ENCODE data around the gene STX17.

The STX17 gene

DNA sequence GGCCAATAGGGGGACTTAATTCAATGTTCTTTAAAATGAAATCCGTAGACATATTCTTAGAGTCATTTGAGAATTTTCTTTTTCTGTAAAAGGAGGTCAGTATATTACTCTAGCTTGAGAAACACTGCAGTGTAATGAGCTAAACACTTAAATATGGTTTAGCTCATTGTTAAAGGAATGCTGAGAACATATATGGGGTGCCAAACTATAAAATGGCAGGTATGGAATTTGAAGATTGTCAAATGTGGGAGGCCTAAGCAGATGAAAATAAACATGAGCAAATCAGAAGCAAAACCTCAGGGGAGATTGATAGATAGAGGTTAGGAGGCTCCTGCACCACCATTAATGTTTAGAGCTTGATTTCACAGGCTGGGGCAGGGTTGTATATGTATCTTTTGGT is 57.9 kb downstream of the STX17 start:
- peaks cover 19 to 34% of the 10 kb centered on the region in 2 donors for H3K36me3 ChIP-seq (ENCODE audit: control insufficient read depth in 2 of 2, insufficient read depth in 2 of 2, low read length in 2 of 2)
- no peak overlapping the region for H3K27ac ChIP-seq (ENCODE audit: low read depth in 2 of 2, low read length in 2 of 2)
- H3K9me3 ChIP-seq (ENCODE audit: control insufficient read depth in 2 of 2, low read length in 2 of 2) = no peaks in the 10 kb centered on the region
- no peaks in the 10 kb centered on the region for H3K27me3 ChIP-seq (ENCODE audit: control insufficient read depth in 2 of 2, insufficient read depth in 2 of 2, low read length in 2 of 2)
- H3K9ac ChIP-seq (ENCODE audit: low read depth in 1 of 2, low read length in 2 of 2) = no peak overlapping the region
- H3K4me1 ChIP-seq (ENCODE audit: control insufficient read depth in 2 of 2, insufficient read depth in 2 of 2, low read length in 2 of 2) = no peaks in the 10 kb centered on the region
- H3K4me3 ChIP-seq (ENCODE audit: low read length in 2 of 2) = no peak overlapping the region

DNA sequence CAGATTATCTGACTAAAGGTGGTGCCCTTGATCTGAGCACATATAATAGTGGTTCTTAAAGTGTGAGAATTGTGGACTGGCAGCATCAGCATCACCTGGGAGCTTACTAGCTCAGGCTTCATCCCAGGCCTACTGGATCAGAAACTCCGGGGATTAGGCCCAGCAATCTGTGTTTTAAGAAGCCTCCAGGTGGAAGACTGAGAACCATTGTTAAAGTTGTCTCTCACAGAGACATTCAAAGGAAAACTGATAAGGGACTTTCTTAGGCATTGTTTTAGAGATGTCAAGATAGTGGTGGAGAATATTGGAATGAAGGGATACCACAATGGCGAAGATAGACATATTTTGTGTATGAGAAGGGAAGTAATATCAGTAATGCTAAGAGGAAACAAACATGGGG is 59.5 kb downstream of the STX17 start:
- Histone ChIP-seq H3K36me3 (ENCODE audit: control insufficient read depth in 2 of 2, insufficient read depth in 2 of 2, low read length in 2 of 2) (peaks cover 22 to 33% of the 10 kb centered on the region in 2 donors), H3K27me3 (ENCODE audit: control insufficient read depth in 2 of 2, insufficient read depth in 2 of 2, low read length in 2 of 2) (no peaks in the 10 kb centered on the region), H3K9ac (ENCODE audit: low read depth in 1 of 2, low read length in 2 of 2) (no peak overlapping the region), H3K4me1 (ENCODE audit: control insufficient read depth in 2 of 2, insufficient read depth in 2 of 2, low read length in 2 of 2) (no peaks in the 10 kb centered on the region), H3K4me3 (ENCODE audit: low read length in 2 of 2) (no peak overlapping the region), H3K9me3 (ENCODE audit: control insufficient read depth in 2 of 2, low read length in 2 of 2) (no peaks in the 10 kb centered on the region), H3K27ac (ENCODE audit: low read depth in 2 of 2, low read length in 2 of 2) (no peak overlapping the region)

DNA sequence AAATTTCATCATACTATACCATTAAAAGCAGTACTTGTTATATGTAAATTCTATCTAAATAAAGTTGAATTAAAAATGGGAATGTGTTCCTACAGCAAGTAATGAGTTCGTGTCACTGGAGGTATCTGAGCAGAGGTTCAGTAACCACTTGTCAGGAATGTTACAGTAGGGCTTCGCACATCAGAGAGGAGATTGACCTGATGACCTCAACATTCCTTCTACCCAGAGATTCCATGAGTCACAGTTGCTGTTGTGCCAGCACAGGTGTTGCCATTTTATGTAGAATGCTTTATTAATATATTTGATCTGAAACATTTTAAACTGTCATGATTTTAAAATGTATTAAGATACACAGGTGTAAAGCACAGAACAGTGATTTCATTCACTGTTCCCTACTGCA is 60.3 kb downstream of the STX17 start:
- Histone ChIP-seq H3K4me3 (ENCODE audit: low read length in 2 of 2) (no peak overlapping the region), H3K36me3 (ENCODE audit: control insufficient read depth in 2 of 2, insufficient read depth in 2 of 2, low read length in 2 of 2) (peaks cover 20 to 27% of the 10 kb centered on the region in 2 donors), H3K27ac (ENCODE audit: low read depth in 2 of 2, low read length in 2 of 2) (no peak overlapping the region), H3K4me1 (ENCODE audit: control insufficient read depth in 2 of 2, insufficient read depth in 2 of 2, low read length in 2 of 2) (no peaks in the 10 kb centered on the region), H3K9me3 (ENCODE audit: control insufficient read depth in 2 of 2, low read length in 2 of 2) (no peaks in the 10 kb centered on the region), H3K27me3 (ENCODE audit: control insufficient read depth in 2 of 2, insufficient read depth in 2 of 2, low read length in 2 of 2) (no peaks in the 10 kb centered on the region), H3K9ac (ENCODE audit: low read depth in 1 of 2, low read length in 2 of 2) (no peak overlapping the region)

DNA sequence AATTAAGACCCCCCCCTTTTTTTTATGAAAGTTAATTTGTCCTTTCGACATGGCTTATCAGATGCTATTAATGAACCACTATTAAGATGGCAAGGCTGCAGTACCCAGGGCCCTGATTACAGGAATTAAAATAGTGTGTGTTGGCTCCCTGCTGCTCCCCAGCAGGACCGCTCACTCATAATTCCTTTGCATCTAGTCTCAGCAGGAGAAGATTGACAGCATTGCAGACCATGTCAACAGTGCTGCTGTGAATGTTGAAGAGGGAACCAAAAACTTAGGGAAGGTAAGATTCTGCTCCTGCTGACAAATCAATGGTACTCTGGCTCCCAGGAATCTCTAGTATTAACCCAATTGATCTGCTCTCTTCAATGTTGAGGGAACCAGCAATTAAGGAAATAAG is 61.0 kb downstream of the STX17 start:
- Histone ChIP-seq H3K4me1 (ENCODE audit: control insufficient read depth in 2 of 2, insufficient read depth in 2 of 2, low read length in 2 of 2) (no peaks in the 10 kb centered on the region), H3K27me3 (ENCODE audit: control insufficient read depth in 2 of 2, insufficient read depth in 2 of 2, low read length in 2 of 2) (no peaks in the 10 kb centered on the region), H3K9me3 (ENCODE audit: control insufficient read depth in 2 of 2, low read length in 2 of 2) (no peaks in the 10 kb centered on the region), H3K9ac (ENCODE audit: low read depth in 1 of 2, low read length in 2 of 2) (no peak overlapping the region), H3K4me3 (ENCODE audit: low read length in 2 of 2) (no peak overlapping the region), H3K27ac (ENCODE audit: low read depth in 2 of 2, low read length in 2 of 2) (no peak overlapping the region), H3K36me3 (ENCODE audit: control insufficient read depth in 2 of 2, insufficient read depth in 2 of 2, low read length in 2 of 2) (peaks cover 20 to 23% of the 10 kb centered on the region in 2 donors)

DNA sequence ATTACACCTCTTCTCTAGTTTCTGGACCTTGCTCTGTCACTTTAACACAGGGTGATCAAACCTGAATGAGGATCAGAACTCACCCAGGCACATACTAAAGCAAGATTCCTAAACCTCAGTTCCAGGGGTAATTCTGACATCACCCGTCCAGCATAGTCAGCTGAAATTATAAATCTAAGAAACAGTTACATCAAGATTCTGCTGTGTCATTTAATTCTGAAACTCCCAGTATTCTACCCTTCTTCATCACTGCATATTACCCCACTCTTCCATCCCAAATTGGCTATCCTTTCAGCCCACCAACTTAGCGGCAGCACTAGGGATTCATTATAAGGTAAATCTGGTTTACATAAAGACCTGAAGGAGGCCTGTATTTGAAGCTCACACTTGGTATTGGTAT is 64.0 kb downstream of the STX17 start:
- H3K27ac ChIP-seq (ENCODE audit: low read depth in 2 of 2, low read length in 2 of 2) = no peak overlapping the region
- H3K9me3 ChIP-seq (ENCODE audit: control insufficient read depth in 2 of 2, low read length in 2 of 2) = no peaks in the 10 kb centered on the region
- H3K9ac ChIP-seq (ENCODE audit: low read depth in 1 of 2, low read length in 2 of 2) = no peak overlapping the region
- H3K27me3 ChIP-seq (ENCODE audit: control insufficient read depth in 2 of 2, insufficient read depth in 2 of 2, low read length in 2 of 2) = no peaks in the 10 kb centered on the region
- H3K4me1 ChIP-seq (ENCODE audit: control insufficient read depth in 2 of 2, insufficient read depth in 2 of 2, low read length in 2 of 2) = no peaks in the 10 kb centered on the region
- H3K36me3 ChIP-seq (ENCODE audit: control insufficient read depth in 2 of 2, insufficient read depth in 2 of 2, low read length in 2 of 2) = peaks cover 20 to 22% of the 10 kb centered on the region in 2 donors
- no peak overlapping the region for H3K4me3 ChIP-seq (ENCODE audit: low read length in 2 of 2)

DNA sequence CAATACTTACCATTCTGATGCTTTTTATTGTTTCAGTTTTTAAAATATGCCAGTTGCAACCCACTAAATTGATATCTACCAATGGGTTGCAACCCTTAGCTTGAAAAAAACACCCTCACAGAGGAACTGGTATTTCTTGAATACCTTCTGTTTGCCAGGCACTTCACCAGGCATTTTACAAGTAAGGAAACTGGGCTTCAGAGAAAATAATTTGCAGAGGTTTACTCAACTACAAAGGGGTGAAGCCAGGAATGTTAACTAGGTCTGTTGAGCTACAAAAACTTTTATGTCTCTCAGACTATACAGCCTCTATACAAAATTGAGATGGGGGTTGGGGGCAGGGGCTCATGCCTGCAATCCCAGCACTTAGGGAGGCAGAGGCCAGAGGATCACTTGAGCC is 65.0 kb downstream of the STX17 start:
- H3K9me3 ChIP-seq (ENCODE audit: control insufficient read depth in 2 of 2, low read length in 2 of 2) = no peaks in the 10 kb centered on the region
- H3K27ac ChIP-seq (ENCODE audit: low read depth in 2 of 2, low read length in 2 of 2) = no peak overlapping the region
- H3K4me3 ChIP-seq (ENCODE audit: low read length in 2 of 2) = no peak overlapping the region
- H3K4me1 ChIP-seq (ENCODE audit: control insufficient read depth in 2 of 2, insufficient read depth in 2 of 2, low read length in 2 of 2) = no peaks in the 10 kb centered on the region
- peaks cover 19 to 22% of the 10 kb centered on the region in 2 donors for H3K36me3 ChIP-seq (ENCODE audit: control insufficient read depth in 2 of 2, insufficient read depth in 2 of 2, low read length in 2 of 2)
- H3K27me3 ChIP-seq (ENCODE audit: control insufficient read depth in 2 of 2, insufficient read depth in 2 of 2, low read length in 2 of 2) = no peaks in the 10 kb centered on the region
- H3K9ac ChIP-seq (ENCODE audit: low read depth in 1 of 2, low read length in 2 of 2) = no peak overlapping the region

GRCh38 chr9:99973455-99973854 is 67.0 kb downstream of the STX17 start:
- H3K9ac ChIP-seq (ENCODE audit: low read depth in 1 of 2, low read length in 2 of 2) = no peak overlapping the region
- H3K4me3 ChIP-seq (ENCODE audit: low read length in 2 of 2) = no peak overlapping the region
- H3K4me1 ChIP-seq (ENCODE audit: control insufficient read depth in 2 of 2, insufficient read depth in 2 of 2, low read length in 2 of 2) = no peaks in the 10 kb centered on the region
- H3K36me3 ChIP-seq (ENCODE audit: control insufficient read depth in 2 of 2, insufficient read depth in 2 of 2, low read length in 2 of 2) = peaks cover 11 to 14% of the 10 kb centered on the region in 2 donors
- H3K9me3 ChIP-seq (ENCODE audit: control insufficient read depth in 2 of 2, low read length in 2 of 2) = no peaks in the 10 kb centered on the region
- no peak overlapping the region for H3K27ac ChIP-seq (ENCODE audit: low read depth in 2 of 2, low read length in 2 of 2)
- no peaks in the 10 kb centered on the region for H3K27me3 ChIP-seq (ENCODE audit: control insufficient read depth in 2 of 2, insufficient read depth in 2 of 2, low read length in 2 of 2)

DNA sequence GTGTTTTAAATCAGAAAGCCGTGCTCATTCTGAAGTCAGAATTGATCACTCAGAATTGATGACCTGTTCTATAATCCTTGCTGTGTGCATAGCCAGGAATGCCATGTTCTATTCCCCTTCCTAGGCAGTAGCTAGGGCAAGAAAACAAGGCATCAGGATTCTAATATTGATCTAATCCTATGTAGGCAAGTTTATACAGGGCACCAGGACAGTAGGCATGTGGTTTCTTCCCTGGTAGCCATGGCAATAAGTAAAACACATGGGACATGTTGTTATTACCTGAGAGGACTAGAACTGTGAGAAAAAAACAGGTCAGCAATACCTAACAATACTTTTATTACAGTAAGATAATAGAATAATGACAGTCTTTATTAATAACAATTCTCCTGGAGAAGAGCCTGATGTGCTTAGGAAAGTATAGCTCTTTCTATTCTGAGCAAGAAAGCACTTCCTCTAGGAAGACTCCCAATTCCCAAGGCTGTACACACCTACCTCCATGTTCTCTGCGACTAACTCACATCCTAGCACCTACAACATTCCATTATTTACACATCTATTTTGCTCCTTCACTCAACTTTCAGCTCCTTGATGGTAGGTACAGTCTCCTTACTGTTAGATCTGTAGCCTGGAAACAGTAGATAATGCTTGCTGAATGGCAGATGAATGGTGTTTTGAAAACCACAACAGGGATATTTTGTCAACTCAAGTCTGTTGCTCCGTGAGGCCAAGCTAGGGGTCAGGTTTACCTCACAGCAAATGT is 70.8 kb downstream of the STX17 start:
- Histone ChIP-seq H3K36me3 (ENCODE audit: control insufficient read depth in 2 of 2, insufficient read depth in 2 of 2, low read length in 2 of 2) (peaks cover 2 to 6% of the 10 kb centered on the region in 2 donors), H3K27me3 (ENCODE audit: control insufficient read depth in 2 of 2, insufficient read depth in 2 of 2, low read length in 2 of 2) (no peaks in the 10 kb centered on the region), H3K9me3 (ENCODE audit: control insufficient read depth in 2 of 2, low read length in 2 of 2) (no peaks in the 10 kb centered on the region), H3K9ac (ENCODE audit: low read depth in 1 of 2, low read length in 2 of 2) (no peak overlapping the region), H3K4me1 (ENCODE audit: control insufficient read depth in 2 of 2, insufficient read depth in 2 of 2, low read length in 2 of 2) (no peaks in the 10 kb centered on the region), H3K4me3 (ENCODE audit: low read length in 2 of 2) (no peak overlapping the region), H3K27ac (ENCODE audit: low read depth in 2 of 2, low read length in 2 of 2) (no peak overlapping the region)

DNA sequence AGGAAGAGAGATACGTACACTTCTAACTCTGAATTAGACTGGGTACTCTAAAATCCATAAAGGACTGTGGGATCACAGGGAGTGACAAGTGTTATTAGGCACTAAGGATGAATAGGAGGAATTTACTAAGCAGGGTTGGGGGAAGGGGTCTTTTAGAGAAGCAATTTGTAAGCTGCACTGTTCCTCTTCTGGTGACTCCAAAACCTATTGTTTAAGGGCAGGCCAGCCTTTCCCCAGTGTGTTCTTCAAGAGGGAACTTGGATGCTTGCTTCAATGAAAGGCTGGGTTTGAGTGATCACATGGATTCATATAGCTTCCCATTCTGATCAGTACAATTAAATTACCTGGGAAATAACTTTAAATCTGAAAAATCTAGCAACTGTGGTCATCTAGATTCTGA is 71.8 kb downstream of the STX17 start:
- Histone ChIP-seq H3K4me1 (ENCODE audit: control insufficient read depth in 2 of 2, insufficient read depth in 2 of 2, low read length in 2 of 2) (no peaks in the 10 kb centered on the region), H3K36me3 (ENCODE audit: control insufficient read depth in 2 of 2, insufficient read depth in 2 of 2, low read length in 2 of 2) (peaks cover 4 to 6% of the 10 kb centered on the region in 2 donors), H3K27me3 (ENCODE audit: control insufficient read depth in 2 of 2, insufficient read depth in 2 of 2, low read length in 2 of 2) (no peaks in the 10 kb centered on the region), H3K4me3 (ENCODE audit: low read length in 2 of 2) (no peak overlapping the region), H3K9me3 (ENCODE audit: control insufficient read depth in 2 of 2, low read length in 2 of 2) (no peaks in the 10 kb centered on the region), H3K9ac (ENCODE audit: low read depth in 1 of 2, low read length in 2 of 2) (no peak overlapping the region), H3K27ac (ENCODE audit: low read depth in 2 of 2, low read length in 2 of 2) (no peak overlapping the region)

DNA sequence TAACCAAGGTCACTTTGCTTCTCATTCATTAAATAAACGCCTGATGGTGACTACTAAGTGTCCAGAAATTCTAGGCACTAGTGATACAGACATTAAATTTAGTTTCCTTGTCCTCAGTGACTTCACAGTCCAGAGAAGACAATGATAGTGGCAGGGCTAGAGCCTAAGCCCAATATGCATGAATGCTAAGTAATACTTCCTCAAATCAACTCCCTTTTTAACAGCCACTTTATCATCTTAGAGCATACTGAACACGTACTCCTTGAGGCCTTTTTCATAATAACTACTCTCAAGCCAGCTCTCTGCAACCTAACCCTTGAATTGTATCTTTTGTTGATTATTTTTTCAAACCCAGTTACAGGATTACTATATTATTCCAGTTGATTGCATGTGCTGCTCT is 74.1 kb downstream of the STX17 start:
- no peaks in the 10 kb centered on the region for H3K27me3 ChIP-seq (ENCODE audit: control insufficient read depth in 2 of 2, insufficient read depth in 2 of 2, low read length in 2 of 2)
- no peaks in the 10 kb centered on the region for H3K9me3 ChIP-seq (ENCODE audit: control insufficient read depth in 2 of 2, low read length in 2 of 2)
- no peak overlapping the region for H3K4me3 ChIP-seq (ENCODE audit: low read length in 2 of 2)
- H3K36me3 ChIP-seq (ENCODE audit: control insufficient read depth in 2 of 2, insufficient read depth in 2 of 2, low read length in 2 of 2) = peaks cover 4% of the 10 kb centered on the region in 2 donors
- no peak overlapping the region for H3K9ac ChIP-seq (ENCODE audit: low read depth in 1 of 2, low read length in 2 of 2)
- H3K4me1 ChIP-seq (ENCODE audit: control insufficient read depth in 2 of 2, insufficient read depth in 2 of 2, low read length in 2 of 2) = no peaks in the 10 kb centered on the region
- H3K27ac ChIP-seq (ENCODE audit: low read depth in 2 of 2, low read length in 2 of 2) = no peak overlapping the region
